GM18520 (cell line): Measurements from ENCODE around the gene KCNJ6.
"Not testable (repeated sequence)": the region's sequence is repeated elsewhere in the genome, so short reads cannot be mapped to it uniquely, and the experiment has no call there.

Source experiments
- ATAC-seq: cut with Tn5 transposase; IDR thresholded peaks from one replicate; pipeline ENCODE4 v1.9.1; 2021; ENCODE audit not compliant: unreplicated experiment

KCNJ6 gene

GRCh38 chr21:37620401-37620800, 295.9 kb downstream of the KCNJ6 start:
- no peak for ATAC-seq

- no peak for ATAC-seq
Observed at GRCh38 chr21:37619464-37619974, 296.7 kb downstream of the KCNJ6 start.

GRCh38 chr21:37618081-37618480, 298.2 kb downstream of the KCNJ6 start:
- ATAC-seq, result no peak

- no peak for ATAC-seq
Observed at GRCh38 chr21:37615962-37616361, 300.3 kb downstream of the KCNJ6 start.

GRCh38 chr21:37614351-37614875, 301.8 kb downstream of the KCNJ6 start:
- ATAC-seq, result no peak

- no peak for ATAC-seq
Observed at GRCh38 chr21:37607081-37607480, 309.2 kb downstream of the KCNJ6 start.

- ATAC-seq, result no peak
Observed at GRCh38 chr21:37606549-37606948, 309.7 kb downstream of the KCNJ6 start.

GRCh38 chr21:37605006-37605405, 311.3 kb downstream of the KCNJ6 start:
- no peak for ATAC-seq

- ATAC-seq, result no peak
Observed at GRCh38 chr21:37603129-37603528, 313.1 kb downstream of the KCNJ6 start.

GRCh38 chr21:37601915-37602314, 314.3 kb downstream of the KCNJ6 start:
- ATAC-seq, result no peak

GRCh38 chr21:37601027-37601426, 315.2 kb downstream of the KCNJ6 start:
- no peak for ATAC-seq

GRCh38 chr21:37595944-37596343, 320.3 kb downstream of the KCNJ6 start:
- no peak for ATAC-seq

- no peak for ATAC-seq
Observed at GRCh38 chr21:37594472-37594951, 321.7 kb downstream of the KCNJ6 start.

GRCh38 chr21:37593740-37594471, 322.4 kb downstream of the KCNJ6 start:
- no peak for ATAC-seq

- no peak for ATAC-seq
Observed at GRCh38 chr21:37593015-37593414, 323.2 kb downstream of the KCNJ6 start.

- no peak for ATAC-seq
Observed at GRCh38 chr21:37592496-37592895, 323.8 kb downstream of the KCNJ6 start.

GRCh38 chr21:37591994-37592393, 324.3 kb downstream of the KCNJ6 start:
- ATAC-seq, result not testable (repeated sequence)

- not testable (repeated sequence) for ATAC-seq
Observed at GRCh38 chr21:37590836-37591235, 325.4 kb downstream of the KCNJ6 start.

GRCh38 chr21:37588644-37589043, 327.6 kb downstream of the KCNJ6 start:
- ATAC-seq, result not testable (repeated sequence)

GRCh38 chr21:37587635-37588177, 328.6 kb downstream of the KCNJ6 start:
- ATAC-seq, result no peak

GRCh38 chr21:37587203-37587602, 329.1 kb downstream of the KCNJ6 start:
- ATAC-seq, result no peak

GRCh38 chr21:37582590-37582989, 333.7 kb downstream of the KCNJ6 start:
- ATAC-seq, result no peak
